HL-60 (cell line): ENCODE measurements around the gene ETFBKMT.

Experiments
- CTCF ChIP-seq: IDR thresholded peaks from one replicate; pipeline ENCODE4 v1.5.1; 2011; ENCODE audit warnings: low read length, control low read depth, inconsistent platforms; ENCODE audit not compliant: insufficient read depth
- GABPA ChIP-seq: IDR thresholded peaks from 2 replicates; pipeline ENCODE4 v1.6.1; 2012; ENCODE audit warnings: low read depth
- POLR2AphosphoS5 ChIP-seq: IDR thresholded peaks from 2 replicates; pipeline ENCODE4 v1.6.1; 2012; ENCODE audit warnings: low read depth
- REST ChIP-seq: IDR thresholded peaks from 2 replicates; pipeline ENCODE4 v1.6.1; 2012; ENCODE audit warnings: low read depth; ENCODE audit not compliant: insufficient replicate concordance
- SPI1 ChIP-seq: IDR thresholded peaks from 2 replicates; pipeline ENCODE4 v1.6.1; 2012; ENCODE audit warnings: low read depth, mild to moderate bottlenecking, borderline replicate concordance

GRCh38 chr12:31687101-31687527 lies 27.6 kb downstream of the ETFBKMT start:
- TF ChIP-seq CTCF = no peak
- peak; percentile 75 for TF ChIP-seq POLR2AphosphoS5
- no peak for TF ChIP-seq GABPA
- peak; percentile 97 for TF ChIP-seq SPI1
- no peak for TF ChIP-seq REST
